Measurements from ENCODE around the gene MCRIP2. TPM values are rescaled to one million over a fixed set of nuclear protein-coding genes. Genes with fewer than 3 reads are reported as not detected.

MCRIP2 gene, protein sequence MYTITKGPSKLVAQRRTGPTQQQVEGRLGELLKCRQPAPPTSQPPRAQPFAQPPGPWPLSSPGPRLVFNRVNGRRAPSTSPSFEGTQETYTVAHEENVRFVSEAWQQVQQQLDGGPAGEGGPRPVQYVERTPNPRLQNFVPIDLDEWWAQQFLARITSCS
- 8.1 TPM for total RNA-seq

DNA sequence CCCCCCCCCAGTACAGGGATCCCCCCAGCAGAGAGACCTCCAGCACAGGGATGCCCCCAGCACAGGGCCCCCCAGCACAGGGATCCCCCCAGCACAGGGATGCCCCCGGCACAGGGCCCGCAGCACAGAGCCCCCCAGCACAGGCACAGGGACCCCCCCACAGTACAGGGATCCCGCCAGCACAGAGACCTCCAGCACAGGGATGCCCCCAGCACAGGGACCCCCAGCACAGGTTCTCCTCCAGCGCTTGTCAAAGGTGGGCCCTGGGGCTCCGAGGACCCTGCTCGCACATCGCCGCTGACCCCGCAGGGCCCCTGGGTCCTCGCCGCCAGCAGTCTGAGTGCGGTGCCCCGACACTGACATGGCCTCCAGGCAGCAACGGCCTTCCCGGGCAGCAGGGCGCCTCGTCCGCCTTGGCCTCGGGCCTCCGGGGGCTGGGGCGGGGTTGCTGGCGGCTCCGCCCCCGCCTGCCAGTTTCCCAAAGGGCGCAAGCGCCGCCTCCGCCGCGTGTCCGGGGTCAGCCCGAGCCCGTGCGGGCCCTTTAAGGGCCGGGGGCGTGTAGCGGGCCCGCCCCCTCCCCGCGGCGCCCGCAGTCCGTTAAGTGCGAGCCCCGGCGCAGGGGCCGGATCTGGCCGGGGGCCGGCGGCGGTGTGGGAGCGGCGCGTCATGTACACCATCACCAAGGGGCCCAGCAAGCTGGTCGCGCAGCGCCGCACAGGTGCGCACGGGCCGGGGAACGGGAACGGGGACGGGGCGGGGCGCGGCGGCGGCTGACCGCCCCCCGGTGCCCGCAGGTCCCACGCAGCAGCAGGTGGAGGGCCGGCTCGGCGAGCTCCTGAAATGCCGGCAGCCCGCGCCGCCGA lies at the start of gene MCRIP2:
MCRIP2 (plus strand) TSS at position 503 of the 863 bp plus-strand sequence; CDS start at position 667, 164 bp downstream.

DNA sequence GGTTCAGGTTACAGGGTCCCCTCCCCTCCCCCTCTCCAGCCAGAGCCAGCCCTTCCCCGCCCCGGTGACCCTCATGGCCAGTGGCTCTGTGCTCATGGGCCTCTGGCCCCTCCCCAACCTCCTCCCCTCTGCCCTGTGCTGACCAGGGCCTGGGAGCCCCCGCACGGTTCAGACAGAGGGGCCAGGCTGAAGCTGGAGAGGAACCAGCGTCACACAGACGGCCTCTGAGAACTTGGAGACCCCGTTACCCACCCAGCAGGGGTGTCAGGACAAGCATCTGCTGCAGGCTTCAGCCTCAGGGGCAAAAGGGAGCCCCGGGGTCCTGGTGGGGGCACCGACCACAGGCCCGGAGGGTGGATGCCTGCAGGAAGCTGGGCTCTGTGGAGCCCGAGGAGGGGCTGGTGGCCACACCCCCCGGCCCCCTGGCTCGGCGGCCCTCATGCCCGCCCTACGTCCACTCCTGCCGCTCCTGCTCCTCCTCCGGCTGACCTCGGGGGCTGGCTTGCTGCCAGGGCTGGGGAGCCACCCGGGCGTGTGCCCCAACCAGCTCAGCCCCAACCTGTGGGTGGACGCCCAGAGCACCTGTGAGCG lies 10.7 kb upstream of the MCRIP2 start, which contains the start of gene WFIKKN1:
WFIKKN1 (plus strand) TSS at position 171 of the 591 bp plus-strand sequence; CDS start at position 440, 269 bp downstream.

DNA sequence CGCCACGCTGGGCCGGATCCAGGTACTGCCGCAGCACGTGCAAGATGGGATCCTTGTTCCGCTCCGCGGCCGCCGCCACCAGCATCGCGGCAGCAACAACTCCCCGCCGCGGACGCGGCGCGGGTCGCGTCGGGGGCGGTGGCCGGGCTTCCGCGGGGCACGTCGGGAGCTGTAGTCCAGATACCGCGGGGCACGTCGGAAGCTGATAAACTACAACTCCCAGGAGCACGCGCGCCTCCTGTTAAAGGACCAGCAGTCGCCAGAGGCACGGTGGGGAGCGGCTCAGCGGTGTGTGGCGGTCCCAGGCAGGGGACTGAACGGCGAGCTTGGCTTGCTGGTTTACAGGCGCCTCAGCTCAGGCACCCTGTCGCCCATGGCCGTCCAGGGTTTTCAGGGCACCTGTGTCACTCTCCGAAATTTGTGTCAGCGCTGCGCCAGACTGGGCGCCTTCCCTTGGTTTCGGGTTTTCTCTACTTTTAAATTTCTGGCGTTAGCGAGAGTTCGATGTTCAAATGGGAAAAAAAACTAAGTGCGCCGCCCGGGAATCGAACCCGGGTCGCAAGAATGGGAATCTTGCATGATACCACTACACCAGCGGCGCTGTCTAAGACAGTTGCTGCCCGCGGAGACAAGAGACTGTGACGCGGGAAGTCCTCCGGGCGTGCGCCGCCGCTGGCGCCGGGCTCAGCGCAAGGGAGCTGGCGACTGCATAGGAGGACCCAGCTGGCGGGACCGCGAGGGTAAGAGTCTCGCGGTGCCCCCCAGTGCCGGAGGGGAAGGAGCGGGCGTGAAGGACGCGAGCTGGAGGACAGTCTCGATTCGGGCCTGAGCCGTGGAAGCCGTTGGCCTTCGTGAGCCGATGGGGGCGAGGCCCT lies 5.2 kb upstream of the MCRIP2 start, which contains the start of gene METTL26:
METTL26 (minus strand) TSS at position 100 of the 875 bp plus-strand sequence; CDS start at position 85, 15 bp downstream.

DNA sequence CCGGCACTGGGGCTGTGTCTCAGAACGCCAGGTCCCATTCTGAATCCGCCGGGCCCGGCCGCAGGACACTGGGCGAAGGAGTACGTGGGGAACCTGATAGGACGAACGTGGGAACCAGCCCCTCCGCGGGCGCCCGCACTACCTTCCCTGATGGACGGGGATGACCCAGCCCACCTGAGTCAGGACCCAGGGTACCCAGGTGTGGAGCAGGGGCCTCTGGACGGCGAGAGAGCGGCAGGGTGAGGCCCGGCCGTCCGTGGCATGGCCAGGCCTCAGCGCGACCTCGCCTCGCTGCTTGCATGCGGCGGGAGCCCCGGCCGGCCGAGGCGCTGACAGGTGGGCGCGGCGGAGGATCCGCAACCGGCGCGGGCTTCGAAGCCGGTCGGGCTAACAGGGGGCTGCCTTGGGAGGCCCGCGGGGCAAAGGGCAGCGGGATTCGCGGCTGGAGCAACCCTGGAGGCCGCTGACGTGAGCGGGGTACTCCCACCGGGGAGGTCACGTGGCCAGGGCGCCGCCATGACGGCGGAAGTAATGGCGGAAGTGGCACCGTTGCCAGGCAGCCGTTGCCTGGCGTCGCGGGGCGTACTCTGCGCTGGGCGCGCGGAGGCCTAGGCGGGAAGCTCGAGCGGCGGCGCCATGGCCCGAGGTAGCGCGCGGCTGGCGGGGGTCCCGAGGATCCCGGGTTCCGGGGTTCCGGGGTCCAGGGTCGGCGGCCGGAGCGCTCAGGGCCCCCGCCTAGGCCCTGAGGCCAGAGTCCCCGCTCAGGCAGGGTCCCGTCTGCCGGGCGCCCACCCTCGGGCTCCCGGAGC lies 7.4 kb downstream of the MCRIP2 start, which contains the start of gene WDR90:
WDR90 (plus strand) TSS at position 585 of the 809 bp plus-strand sequence; CDS start at position 637, 52 bp downstream.

DNA sequence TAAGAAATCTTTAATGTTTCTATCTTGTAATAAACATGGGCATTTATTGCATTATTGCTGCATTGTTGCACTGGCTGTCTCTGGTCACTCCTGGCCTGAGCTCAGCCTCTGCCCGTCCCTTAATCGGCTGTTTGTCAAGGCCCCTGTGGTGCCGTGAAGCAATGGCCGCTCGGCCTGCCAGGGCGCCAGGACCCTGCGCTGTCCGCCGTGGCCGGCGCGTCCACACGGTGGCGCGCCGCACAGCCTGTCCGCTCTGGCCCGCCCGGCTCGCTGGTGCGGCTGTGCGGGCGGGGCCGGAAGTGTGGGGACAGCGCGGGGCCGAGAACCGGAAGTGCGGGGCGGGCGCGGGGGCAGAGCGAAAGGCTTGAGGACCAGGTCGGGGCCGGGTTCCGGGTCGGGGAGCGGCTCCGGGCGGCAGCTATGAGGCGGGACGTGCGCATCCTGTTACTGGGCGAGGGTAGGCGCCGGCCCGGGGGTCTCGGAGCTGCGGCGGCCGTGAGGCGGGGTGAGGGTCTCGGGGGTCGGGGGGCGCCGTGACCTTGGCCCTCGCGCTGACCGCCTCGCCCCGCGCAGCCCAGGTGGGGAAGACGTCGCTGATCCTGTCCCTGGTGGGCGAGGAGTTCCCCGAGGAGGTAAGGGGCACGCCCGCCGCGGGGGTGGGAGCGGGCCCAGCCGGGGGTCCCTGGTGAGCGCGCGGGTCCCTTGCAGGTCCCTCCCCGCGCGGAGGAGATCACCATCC lies 26.3 kb downstream of the MCRIP2 start, which contains the start of gene RHOT2:
RHOT2 (plus strand) TSS at position 353 of the 739 bp plus-strand sequence; CDS start at position 421, 68 bp downstream.

DNA sequence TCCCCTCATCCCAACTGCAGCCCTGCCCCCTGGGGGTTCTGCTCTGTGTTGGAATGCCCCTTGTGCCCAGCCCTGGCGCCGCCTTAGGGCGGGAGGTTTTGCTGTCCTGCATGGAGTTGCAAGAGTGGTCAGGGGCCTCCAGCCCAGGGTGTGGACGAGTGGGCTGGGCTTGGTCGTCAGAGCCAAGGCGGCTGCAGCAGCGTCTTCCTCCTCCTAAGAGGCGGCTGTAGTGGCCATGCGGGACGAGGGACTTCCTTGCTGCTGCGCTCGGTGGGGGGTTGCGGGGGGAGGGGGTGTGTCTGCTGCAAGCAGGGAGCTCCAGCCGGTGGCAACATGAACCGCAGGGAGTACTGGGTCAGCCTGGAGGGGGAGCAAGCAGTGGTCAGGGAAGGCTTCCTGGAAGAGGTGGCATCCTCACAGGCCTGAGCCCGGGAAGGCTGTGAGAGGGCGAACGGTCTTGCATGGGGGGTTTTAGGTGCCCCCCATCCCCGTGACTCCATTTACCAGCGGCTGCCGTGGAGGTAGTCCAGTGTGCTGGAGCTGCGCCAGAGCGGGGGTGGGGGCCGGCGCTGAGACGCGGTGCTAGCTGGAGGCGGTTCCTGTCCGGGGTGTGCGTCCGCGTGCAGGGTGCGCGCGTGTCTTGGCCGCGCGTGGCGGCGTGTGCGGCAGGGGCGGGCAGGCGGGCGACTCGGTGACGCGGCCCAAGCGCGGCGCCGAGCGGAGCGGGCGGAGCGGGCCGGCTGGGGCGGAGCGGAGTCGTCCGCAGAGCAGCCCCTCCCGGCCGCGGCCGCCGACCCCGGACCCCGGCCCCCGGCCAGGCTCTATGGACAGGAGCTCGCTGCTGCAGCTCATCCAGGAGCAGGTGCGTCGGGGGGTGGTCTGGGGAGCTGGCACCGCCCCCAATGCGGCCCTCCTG lies 33.6 kb downstream of the MCRIP2 start, which contains the start of gene RHBDL1:
RHBDL1 (plus strand) TSS at position 704 of the 916 bp plus-strand sequence; CDS start at position 824, 120 bp downstream.

DNA sequence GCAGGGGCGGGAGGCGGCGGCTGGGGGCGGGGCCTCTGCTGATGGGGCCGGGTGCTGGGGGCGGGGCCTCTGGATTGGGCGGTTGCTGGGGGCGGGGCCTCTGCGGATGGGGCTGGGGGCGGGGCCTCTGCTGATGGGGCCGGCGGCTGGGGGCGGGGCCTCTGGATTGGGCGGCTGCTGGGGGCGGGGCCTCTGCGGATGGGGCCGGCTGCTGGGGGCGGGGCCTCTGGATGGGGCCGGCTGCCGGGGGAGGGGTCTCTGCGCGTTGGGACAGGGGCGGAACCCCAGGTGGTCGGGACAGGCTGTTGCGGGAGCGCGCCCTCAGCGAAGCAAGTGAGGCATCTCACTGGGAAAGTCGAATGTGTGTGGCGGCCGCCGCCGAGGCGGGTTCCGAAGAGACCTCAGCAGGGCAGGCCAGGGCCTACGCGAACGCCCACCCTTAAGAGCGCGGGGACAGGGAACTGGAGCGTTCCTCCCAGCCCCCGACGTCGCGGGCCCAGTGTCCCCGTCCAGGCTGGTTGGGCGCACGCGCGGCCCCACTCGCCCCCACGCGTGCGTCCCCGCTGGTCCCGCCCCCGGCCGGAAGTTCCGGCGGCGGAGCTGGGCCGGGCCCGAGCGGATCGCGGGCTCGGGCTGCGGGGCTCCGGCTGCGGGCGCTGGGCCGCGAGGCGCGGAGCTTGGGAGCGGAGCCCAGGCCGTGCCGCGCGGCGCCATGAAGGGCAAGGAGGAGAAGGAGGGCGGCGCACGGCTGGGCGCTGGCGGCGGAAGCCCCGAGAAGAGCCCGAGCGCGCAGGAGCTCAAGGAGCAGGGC lies 38.4 kb downstream of the MCRIP2 start, which contains the start of gene STUB1:
STUB1 (plus strand) TSS at position 597 of the 811 bp plus-strand sequence; CDS start at position 713, 116 bp downstream.

DNA sequence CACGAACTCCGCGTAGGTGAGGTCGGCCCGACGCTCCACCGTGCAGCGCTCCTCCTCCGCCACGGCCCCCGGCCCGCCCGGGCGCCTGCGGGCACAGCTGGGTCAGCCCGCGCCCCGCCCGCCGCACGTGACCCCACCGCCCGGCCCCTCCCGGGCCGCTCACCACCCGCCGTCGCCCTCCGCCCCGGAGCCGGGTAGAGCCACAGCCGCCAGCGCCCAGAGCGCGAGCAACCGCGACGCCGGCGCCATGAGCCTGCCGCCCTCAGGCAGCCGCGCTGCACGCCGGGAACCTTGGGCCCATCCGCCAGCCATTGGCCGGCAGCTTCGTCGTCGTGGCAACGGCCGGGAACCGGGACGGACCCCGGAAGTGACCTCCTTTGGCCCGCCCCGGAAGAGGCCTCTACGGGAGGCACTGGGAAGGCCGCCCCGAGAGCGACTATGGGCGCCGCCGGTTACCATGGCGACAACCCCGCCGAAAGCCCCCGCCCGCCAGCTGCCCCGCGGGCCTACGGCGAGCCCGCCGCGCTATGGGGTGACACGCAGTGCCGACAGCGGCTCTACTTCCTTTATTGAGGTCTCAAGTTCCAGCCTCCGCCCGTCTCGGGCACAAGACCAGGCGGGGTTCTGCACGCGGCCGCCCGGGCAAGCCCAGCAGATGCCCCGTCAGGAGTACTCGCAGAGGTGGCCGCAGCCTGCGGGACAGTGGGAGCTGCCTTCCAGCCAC lies 42.6 kb downstream of the MCRIP2 start, which contains the start of gene JMJD8:
JMJD8 (minus strand) TSS at position 264 of the 724 bp plus-strand sequence; CDS start at position 249, 15 bp downstream.

Other genes starting within 250 kb of the MCRIP2 start
- 25.7 TPM for gene NME4, start 244.6 kb upstream of the MCRIP2 start, total RNA-seq
- gene DECR2, start 239.9 kb upstream of the MCRIP2 start, total RNA-seq, result 12.5 TPM
- gene RAB11FIP3, start 216.2 kb upstream of the MCRIP2 start, total RNA-seq, result 55.1 TPM
- 20.7 TPM for gene CAPN15, start 114.1 kb upstream of the MCRIP2 start, total RNA-seq
- not detected for gene PRR35, start 81.4 kb upstream of the MCRIP2 start, total RNA-seq
- 0.31 TPM for gene NHLRC4, start 74.8 kb upstream of the MCRIP2 start, total RNA-seq
- gene PIGQ, start 71.9 kb upstream of the MCRIP2 start, total RNA-seq, result 42.3 TPM
- 27.5 TPM for gene RAB40C, start 51.8 kb upstream of the MCRIP2 start, total RNA-seq
- 1.3 TPM for gene WFIKKN1, start 10.8 kb upstream of the MCRIP2 start, total RNA-seq
- gene METTL26, start 5.5 kb upstream of the MCRIP2 start, total RNA-seq, result 36.6 TPM
- 26.9 TPM for gene WDR90, start 7.5 kb downstream of the MCRIP2 start, total RNA-seq
- 55.1 TPM for gene RHOT2, start 26.3 kb downstream of the MCRIP2 start, total RNA-seq
- gene RHBDL1, start 33.8 kb downstream of the MCRIP2 start, total RNA-seq, result 1.6 TPM
- gene STUB1, start 38.6 kb downstream of the MCRIP2 start, total RNA-seq, result 60.1 TPM
- gene JMJD8, start 42.5 kb downstream of the MCRIP2 start, total RNA-seq, result 23.2 TPM
- gene WDR24, start 48.6 kb downstream of the MCRIP2 start, total RNA-seq, result 6.6 TPM
- gene FBXL16, start 64.0 kb downstream of the MCRIP2 start, total RNA-seq, result 10.6 TPM
- 17.5 TPM for gene METRN, start 73.3 kb downstream of the MCRIP2 start, total RNA-seq
- gene ANTKMT, start 79.3 kb downstream of the MCRIP2 start, total RNA-seq, result 21.0 TPM
- 7.5 TPM for gene CCDC78, start 84.6 kb downstream of the MCRIP2 start, total RNA-seq
- gene HAGHL, start 85.3 kb downstream of the MCRIP2 start, total RNA-seq, result 10.6 TPM
- 84.2 TPM for gene CIAO3, start 99.2 kb downstream of the MCRIP2 start, total RNA-seq
- not detected for gene MSLN, start 118.9 kb downstream of the MCRIP2 start, total RNA-seq
- gene RPUSD1, start 146.6 kb downstream of the MCRIP2 start, total RNA-seq, result 15.3 TPM
- gene CHTF18, start 146.8 kb downstream of the MCRIP2 start, total RNA-seq, result 21.0 TPM
- gene GNG13, start 158.9 kb downstream of the MCRIP2 start, total RNA-seq, result not detected

Measured in parietal lobe (tissue), 1 donor.